Esophagus muscularis mucosa (tissue), 4 donors: ENCODE results near the gene DLGAP4. TPM values are rescaled to one million over a fixed set of nuclear protein-coding genes. Genes with fewer than 3 reads are reported as not detected.

Experiments
- DNase-seq: peaks from one replicate; pipeline ENCODE4 v3.0.0-alpha.2; 2017; ENCODE audit errors: extremely low spot score
- H3K27ac ChIP-seq, 4 donors: fragments of 200-600 bp; sonication (generic); replicated peaks in 1 of 4; 1 replicate in 3 of 4; 2 replicates in 1 of 4; pipeline ENCODE4 v1.5.1; 2016 to 2019; ENCODE audit warnings: mild to moderate bottlenecking in 1 of 4
- H3K27me3 ChIP-seq, 4 donors: fragments of 200-600 bp; sonication (generic); one replicate each; pipeline versions ENCODE4 v1.5.1 to v1.6.0; 2016 to 2019
- H3K36me3 ChIP-seq, 4 donors: fragments of 200-600 bp; sonication (generic); one replicate each; pipeline ENCODE4 v1.5.1; 2016 to 2019
- H3K4me1 ChIP-seq, 4 donors: fragments of 200-600 bp; sonication (generic); one replicate each; pipeline ENCODE4 v1.5.1; 2016 to 2019
- H3K4me3 ChIP-seq, 4 donors: fragments of 200-600 bp; sonication (generic); 1 replicate in 2 of 4; 2 replicates in 2 of 4; pipeline ENCODE4 v1.5.1; 2016 to 2019; ENCODE audit warnings: mild to moderate bottlenecking in 4 of 4, moderate library complexity in 1 of 4
- H3K9me3 ChIP-seq, 4 donors: fragments of 200-600 bp; sonication (generic); 1 replicate in 3 of 4; 2 replicates in 1 of 4; pipeline ENCODE4 v1.5.1; 2016 to 2019
- CTCF ChIP-seq, 3 experiments: fragments of 200-600 bp in 2 of 3; fragments of 450-650 bp in 1 of 3; sonication (generic) in 2 of 3; IDR thresholded peaks; one replicate each; pipeline ENCODE4 v1.5.1; 2017 to 2019; ENCODE audit warnings: antibody characterized with exemption in 3 of 3, mild to moderate bottlenecking in 2 of 3, moderate library complexity in 1 of 3
- EP300 ChIP-seq: sonication (generic); formaldehyde crosslinking; IDR thresholded peaks from one replicate; pipeline ENCODE4 v1.6.1; 2017; ENCODE audit warnings: antibody characterized with exemption
- POLR2A ChIP-seq: fragments of 450-650 bp; IDR thresholded peaks from one replicate; pipeline ENCODE4 v1.6.1; 2017; ENCODE audit warnings: antibody characterized with exemption, moderate library complexity, mild to moderate bottlenecking, low read depth
- POLR2AphosphoS5 ChIP-seq, 2 donors: sonication (generic); formaldehyde crosslinking; IDR thresholded peaks; one replicate each; pipeline ENCODE4 v1.6.1; 2017; ENCODE audit warnings: antibody characterized with exemption in 2 of 2
- WGBS: methylation state at CpG from one replicate; pipeline ENCODE4 v1.1.5; 2018; 5-methylcytosine and 5-hydroxymethylcytosine counted together
- intact Hi-C: fragments of 100-400 bp; cut with DNase I; formaldehyde crosslinking; loops from one replicate; pipeline ENCODE4 v1.15.1; 2023
- total RNA-seq, 4 donors: library from RNA; depleted of rRNA; stranded (reverse); fragments of >200 nt; gene quantifications; one replicate each; pipeline versions ENCODE4 v1.1.0 to v1.2.1, GENCODE V29; 2016

Gene DLGAP4
- total RNA-seq, 4 donors from 2014 or later: 43.6 to 90.0 (median 48.8) TPM

- 100% methylated on average over 1 of the region's 1 CpG for WGBS
- no peak overlapping the region for H3K27ac ChIP-seq
These were observed 44.3 kb downstream of the DLGAP4 start for GRCh38 chr20:36350439-36350838.

GRCh38 chr20:36351937-36352336 is 45.8 kb downstream of the DLGAP4 start:
- H3K9me3 ChIP-seq: no peaks in the 10 kb centered on the region
- no peaks in the 10 kb centered on the region for H3K36me3 ChIP-seq
- H3K4me1 ChIP-seq: no peaks in the 10 kb centered on the region
- DNase-seq: no peak
- TF ChIP-seq CTCF (IDR thresholded peaks at IDR 0.05): no peak
- no peak for TF ChIP-seq POLR2AphosphoS5 (IDR thresholded peaks at IDR 0.05)
- TF ChIP-seq EP300: no peak
- no peak for TF ChIP-seq POLR2A
- intact Hi-C loops: no loop called here
- H3K27me3 ChIP-seq: peaks cover 0 to 20% (median 0%) of the 10 kb centered on the region in 4 donors
- no peak overlapping the region for H3K4me3 ChIP-seq
- no peak overlapping the region for H3K27ac ChIP-seq
- 90% methylated on average over 6 of the region's 6 CpGs for WGBS

More at GRCh38 chr20:36350439-36350838, 44.3 kb downstream of the DLGAP4 start:
- TF ChIP-seq POLR2AphosphoS5 (IDR thresholded peaks at IDR 0.05) (no peak), EP300 (no peak), POLR2A (no peak), CTCF (IDR thresholded peaks at IDR 0.05) (no peak)
- Histone ChIP-seq H3K27me3 (peaks cover 0 to 6% (median 0%) of the 10 kb centered on the region in 4 donors), H3K36me3 (no peaks in the 10 kb centered on the region), H3K4me1 (no peaks in the 10 kb centered on the region), H3K4me3 (no peak overlapping the region), H3K9me3 (no peaks in the 10 kb centered on the region)
- no peak for DNase-seq
- intact Hi-C loops: no loop called here

GRCh38 chr20:36352843-36353553 is 46.9 kb downstream of the DLGAP4 start:
- no peaks in the 10 kb centered on the region for H3K36me3 ChIP-seq
- no peak overlapping the region for H3K4me3 ChIP-seq
- intact Hi-C loops: no loop called here
- no peak overlapping the region for H3K27ac ChIP-seq
- H3K4me1 ChIP-seq: no peaks in the 10 kb centered on the region
- H3K27me3 ChIP-seq: peaks cover 0 to 31% (median 0%) of the 10 kb centered on the region in 4 donors
- no peaks in the 10 kb centered on the region for H3K9me3 ChIP-seq
- TF ChIP-seq POLR2AphosphoS5 (IDR thresholded peaks at IDR 0.05) (no peak), POLR2A (no peak), EP300 (no peak)
- 70% methylated on average over 3 of the region's 11 CpGs for WGBS
- no peak for DNase-seq

- no peak for DNase-seq
- Histone ChIP-seq H3K27ac (no peak overlapping the region), H3K4me1 (no peaks in the 10 kb centered on the region), H3K9me3 (no peaks in the 10 kb centered on the region), H3K27me3 (peaks cover 0 to 37% (median 0%) of the 10 kb centered on the region in 4 donors), H3K4me3 (no peak overlapping the region), H3K36me3 (no peaks in the 10 kb centered on the region)
- no peak for TF ChIP-seq POLR2AphosphoS5 (IDR thresholded peaks at IDR 0.05)
- WGBS: 65% methylated on average over 8 of the region's 9 CpGs
- intact Hi-C loops: no loop called here
These were observed 47.6 kb downstream of the DLGAP4 start for GRCh38 chr20:36353740-36354139.

GRCh38 chr20:36355469-36356171 is 49.5 kb downstream of the DLGAP4 start:
- WGBS: 84% methylated on average over 5 of the region's 5 CpGs
- intact Hi-C loops: no loop called here
- Histone ChIP-seq H3K9me3 (no peaks in the 10 kb centered on the region), H3K27ac (no peak overlapping the region), H3K4me1 (no peaks in the 10 kb centered on the region), H3K4me3 (no peak overlapping the region), H3K27me3 (peaks cover 0 to 48% (median 0%) of the 10 kb centered on the region in 4 donors), H3K36me3 (no peaks in the 10 kb centered on the region)
- TF ChIP-seq POLR2AphosphoS5 (IDR thresholded peaks at IDR 0.05): no peak
- no peak for TF ChIP-seq CTCF (IDR thresholded peaks at IDR 0.05)
- no peak for TF ChIP-seq POLR2A
- TF ChIP-seq EP300: no peak
- no peak for DNase-seq
